MCF 10A (cell line): Measurements from ENCODE around the gene BCAS3. TPM values are rescaled to one million over a fixed set of nuclear protein-coding genes. Genes with fewer than 3 reads are reported as not detected.

Experiments
- BruUV-seq: library from RNA; stranded (reverse); fragments of 400-500 nt; replicated peaks from 2 replicates; lab custom pipeline; 2021; lab: Mats Ljungman, UMichigan
- CTCF ChIA-PET: fragments of 300-600 bp; sonication (Branson Sonifier 250); formaldehyde crosslinking; extraction: SDS; loops from one replicate; lab custom pipeline; 2021; ENCODE audit warnings: antibody characterized with exemption, inconsistent platforms; lab: Yijun Ruan, JAX
- POLR2A ChIA-PET: fragments of 300-600, 350-650 bp; sonication (Branson Sonifier 250); formaldehyde crosslinking; extraction: SDS; loops from one replicate; lab custom pipeline; 2020; ENCODE audit warnings: antibody characterized with exemption, inconsistent platforms; lab: Yijun Ruan, JAX
- DNase-seq: peaks from one replicate; pipeline ENCODE4 v3.0.0-alpha.2; 2018; ENCODE audit not compliant: unreplicated experiment
- H3K27ac Mint-ChIP-seq: one replicate; pipeline ENCODE4 v1.8.0; 2022; ENCODE audit warnings: mild to moderate bottlenecking, low read depth, mixed read lengths; ENCODE audit not compliant: unreplicated experiment
- H3K27me3 Mint-ChIP-seq: one replicate; pipeline ENCODE4 v1.8.0; 2022; ENCODE audit warnings: mixed read lengths; ENCODE audit not compliant: insufficient read depth, unreplicated experiment
- H3K36me3 Mint-ChIP-seq: one replicate; pipeline ENCODE4 v1.8.0; 2022; ENCODE audit warnings: mild to moderate bottlenecking, moderate library complexity, mixed read lengths; ENCODE audit not compliant: insufficient read depth, unreplicated experiment
- H3K4me1 Mint-ChIP-seq: one replicate; pipeline ENCODE4 v1.8.0; 2022; ENCODE audit warnings: mixed read lengths; ENCODE audit not compliant: insufficient read depth, unreplicated experiment
- H3K4me3 Mint-ChIP-seq: one replicate; pipeline ENCODE4 v1.8.0; 2022; ENCODE audit warnings: mild to moderate bottlenecking, moderate library complexity, mixed read lengths; ENCODE audit not compliant: unreplicated experiment
- H3K9me3 Mint-ChIP-seq: one replicate; pipeline ENCODE4 v1.8.0; 2022; ENCODE audit warnings: mixed read lengths; ENCODE audit not compliant: unreplicated experiment
- intact Hi-C: fragments of 100-400 bp; cut with micrococcal nuclease; formaldehyde crosslinking; loops from 2 replicates; pipeline ENCODE4 v1.14.1; 2022
- total RNA-seq: library from RNA; stranded (reverse); gene quantifications from 2 replicates; pipeline ENCODE4 v1.2.3, GENCODE V29; 2022
- TF ChIP-seq, protein P1 (sequence below): fragments of 200-600 bp; IDR thresholded peaks from one replicate; pipeline ENCODE4 v1.8.0; 2022; ENCODE audit warnings: antibody characterized with exemption, mild to moderate bottlenecking; ENCODE audit not compliant: unreplicated experiment

BCAS3 gene
- total RNA-seq, 1 experiment from 2014 or later = 14.6 TPM

DNA sequence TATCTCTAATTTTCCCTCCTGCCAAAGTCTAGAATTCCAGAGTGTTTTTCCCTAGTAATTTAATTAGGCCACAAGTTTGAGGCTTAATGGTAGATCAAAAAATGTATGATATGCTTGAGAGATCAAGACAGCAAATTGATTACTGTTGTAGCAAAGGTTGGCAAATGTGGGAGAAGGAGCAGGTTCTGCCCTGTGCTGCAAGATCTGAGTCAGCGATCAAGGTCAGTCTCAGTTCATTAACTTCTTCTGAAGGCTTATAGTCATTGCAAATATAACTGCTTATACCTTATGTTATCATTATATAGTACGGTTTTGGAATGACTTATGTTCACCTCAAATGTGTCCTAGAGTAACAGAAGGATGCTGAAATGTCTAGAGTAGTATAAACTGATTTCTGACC is 490.9 kb downstream of the BCAS3 start:
- Mint-ChIP-seq H3K4me1 (no peaks in the 10 kb centered on the region), H3K27ac (no peak overlapping the region), H3K9me3 (no peaks in the 10 kb centered on the region), H3K36me3 (peaks cover 8% of the 10 kb centered on the region), H3K27me3 (no peaks in the 10 kb centered on the region), H3K4me3 (no peak overlapping the region)
- intact Hi-C loops = no loop called here
- BruUV-seq = no TSS peak
- POLR2A ChIA-PET = interaction anchor here (0.6 kb wide), 1 partner anchor 49 kb away, joined by 3 read pairs; no protein-coding TSS in a partner anchor
- TF ChIP-seq, protein P1, sequence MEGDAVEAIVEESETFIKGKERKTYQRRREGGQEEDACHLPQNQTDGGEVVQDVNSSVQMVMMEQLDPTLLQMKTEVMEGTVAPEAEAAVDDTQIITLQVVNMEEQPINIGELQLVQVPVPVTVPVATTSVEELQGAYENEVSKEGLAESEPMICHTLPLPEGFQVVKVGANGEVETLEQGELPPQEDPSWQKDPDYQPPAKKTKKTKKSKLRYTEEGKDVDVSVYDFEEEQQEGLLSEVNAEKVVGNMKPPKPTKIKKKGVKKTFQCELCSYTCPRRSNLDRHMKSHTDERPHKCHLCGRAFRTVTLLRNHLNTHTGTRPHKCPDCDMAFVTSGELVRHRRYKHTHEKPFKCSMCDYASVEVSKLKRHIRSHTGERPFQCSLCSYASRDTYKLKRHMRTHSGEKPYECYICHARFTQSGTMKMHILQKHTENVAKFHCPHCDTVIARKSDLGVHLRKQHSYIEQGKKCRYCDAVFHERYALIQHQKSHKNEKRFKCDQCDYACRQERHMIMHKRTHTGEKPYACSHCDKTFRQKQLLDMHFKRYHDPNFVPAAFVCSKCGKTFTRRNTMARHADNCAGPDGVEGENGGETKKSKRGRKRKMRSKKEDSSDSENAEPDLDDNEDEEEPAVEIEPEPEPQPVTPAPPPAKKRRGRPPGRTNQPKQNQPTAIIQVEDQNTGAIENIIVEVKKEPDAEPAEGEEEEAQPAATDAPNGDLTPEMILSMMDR = no peak
- no peak for DNase-seq
- CTCF ChIA-PET = no interaction called here

DNA sequence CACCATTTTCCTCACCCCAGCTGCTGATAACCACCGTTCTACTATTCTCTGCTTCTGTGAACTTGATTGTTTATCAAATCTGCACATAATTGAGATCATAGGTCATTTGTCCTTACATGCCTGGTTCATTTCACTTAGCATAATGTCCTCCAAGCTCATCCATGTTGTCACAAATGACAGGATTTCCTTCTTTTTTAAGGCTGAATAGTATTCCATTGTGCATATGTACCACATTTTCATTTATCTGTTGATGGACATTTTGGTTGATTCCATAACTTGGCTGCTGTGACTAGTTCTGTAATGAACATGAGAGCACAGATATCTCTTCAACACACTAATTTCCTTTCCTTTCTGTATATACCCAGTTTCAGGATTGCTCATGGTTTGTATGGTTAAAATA is 496.7 kb downstream of the BCAS3 start:
- peaks cover 8% of the 10 kb centered on the region for H3K36me3 Mint-ChIP-seq
- H3K9me3 Mint-ChIP-seq = no peaks in the 10 kb centered on the region
- no peaks in the 10 kb centered on the region for H3K27me3 Mint-ChIP-seq

DNA sequence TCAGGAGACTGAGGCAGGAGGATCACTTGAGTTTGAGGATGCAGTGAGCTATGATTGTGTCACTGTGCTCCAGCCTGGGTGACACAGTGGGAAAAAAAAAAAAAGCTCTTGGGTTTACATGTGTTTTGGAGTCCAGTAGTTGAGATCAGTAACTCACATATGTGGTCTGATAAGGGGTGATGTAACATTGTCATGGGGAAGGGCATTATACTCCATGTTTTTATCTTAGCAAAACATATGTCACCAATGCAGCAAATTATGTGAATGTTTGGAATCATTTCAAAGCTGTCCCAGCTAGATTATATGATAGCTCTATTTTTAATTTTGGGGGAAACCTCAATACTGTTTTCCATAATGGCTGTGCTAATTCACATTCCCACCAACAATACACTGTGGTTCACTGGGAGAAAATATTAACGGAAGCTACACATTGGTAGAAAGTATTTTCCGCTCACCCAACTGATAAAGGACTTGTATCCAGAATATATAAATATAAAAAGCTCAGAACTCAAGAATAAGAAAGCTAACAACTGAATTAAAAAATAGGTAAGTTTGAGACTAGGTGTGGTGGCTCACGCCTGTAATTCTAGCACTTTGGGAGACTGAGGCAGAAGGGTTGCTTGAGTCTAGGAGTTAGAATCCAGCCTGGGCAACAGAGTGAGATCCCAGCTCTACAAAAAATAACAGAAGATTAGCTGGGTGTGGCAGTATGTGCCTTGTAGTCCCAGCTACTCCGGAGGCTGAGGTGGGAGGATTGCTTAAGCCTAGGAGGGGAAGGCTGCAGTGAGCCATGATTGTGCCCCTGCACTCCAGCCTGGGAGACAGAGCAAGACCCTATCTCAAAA is 497.9 kb downstream of the BCAS3 start:
- CTCF ChIA-PET = interaction anchor here (0.6 to 0.9 kb wide), 3 partner anchors 14 to 351 kb away, joined by 3 to 6 read pairs (median 3); no protein-coding TSS in a partner anchor
- BruUV-seq = no TSS peak

More for the DNA sequence above, 496.7 kb downstream of the BCAS3 start:
- no peaks in the 10 kb centered on the region for H3K4me1 Mint-ChIP-seq
- intact Hi-C loops = no loop called here
- DNase-seq = no peak
- TF ChIP-seq, protein P1 = no peak
- CTCF ChIA-PET = interaction anchor here (0.6 kb wide), 1 partner anchor 823 kb away, joined by 3 read pairs; no protein-coding TSS in a partner anchor
- POLR2A ChIA-PET = no interaction called here
- H3K4me3 Mint-ChIP-seq = no peak overlapping the region
- H3K27ac Mint-ChIP-seq = no peak overlapping the region
- no TSS peak for BruUV-seq

DNA sequence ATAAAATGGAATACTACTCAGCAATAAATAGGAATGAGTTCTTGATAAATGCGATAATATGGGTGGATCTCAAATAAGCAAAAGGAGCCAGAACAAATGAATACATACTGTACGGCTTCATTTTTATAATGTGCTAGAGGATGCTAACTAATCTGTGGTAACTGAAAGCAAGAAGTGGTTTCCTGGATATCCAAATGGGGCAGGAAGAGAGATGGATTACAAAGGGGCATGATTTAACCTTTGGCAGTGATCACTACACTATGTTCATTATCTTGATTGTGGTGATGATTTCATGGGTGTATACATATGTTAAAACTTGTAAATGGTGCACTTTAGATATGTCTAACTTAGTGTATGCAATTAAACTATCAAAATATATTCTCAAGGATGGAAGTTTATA is 499.7 kb downstream of the BCAS3 start:
- H3K4me3 Mint-ChIP-seq = no peak overlapping the region
- no peaks in the 10 kb centered on the region for H3K9me3 Mint-ChIP-seq
- no peak for DNase-seq
- no peaks in the 10 kb centered on the region for H3K4me1 Mint-ChIP-seq
- no peaks in the 10 kb centered on the region for H3K27me3 Mint-ChIP-seq
- POLR2A ChIA-PET = no interaction called here
- H3K36me3 Mint-ChIP-seq = no peaks in the 10 kb centered on the region
- TF ChIP-seq, protein P1 = no peak
- intact Hi-C loops = no loop called here
- CTCF ChIA-PET = no interaction called here
- H3K27ac Mint-ChIP-seq = no peak overlapping the region
- BruUV-seq = no TSS peak

More for the DNA sequence above, 497.9 kb downstream of the BCAS3 start:
- TF ChIP-seq, protein P1 = no peak
- H3K4me1 Mint-ChIP-seq = no peaks in the 10 kb centered on the region
- H3K36me3 Mint-ChIP-seq = peaks cover under 1% of the 10 kb centered on the region
- no peaks in the 10 kb centered on the region for H3K27me3 Mint-ChIP-seq
- H3K9me3 Mint-ChIP-seq = no peaks in the 10 kb centered on the region
- no peak for DNase-seq
- POLR2A ChIA-PET = interaction anchor here (0.6 to 0.7 kb wide), 2 partner anchors 10 to 154 kb away, joined by 3 read pairs; no protein-coding TSS in a partner anchor
- intact Hi-C loops = no loop called here
- no peak overlapping the region for H3K4me3 Mint-ChIP-seq
- H3K27ac Mint-ChIP-seq = no peak overlapping the region
